ENCODE measurements around the gene MRPL33. TPM values are rescaled to one million over a fixed set of nuclear protein-coding genes. Genes with fewer than 3 reads are reported as not detected.

The MRPL33 gene
- total and polyA plus RNA-seq, 2 of the 13 experiments (the other 11 are each of a cell fraction or from before 2014, with no cell fraction given): 69.7 to 218 TPM

DNA sequence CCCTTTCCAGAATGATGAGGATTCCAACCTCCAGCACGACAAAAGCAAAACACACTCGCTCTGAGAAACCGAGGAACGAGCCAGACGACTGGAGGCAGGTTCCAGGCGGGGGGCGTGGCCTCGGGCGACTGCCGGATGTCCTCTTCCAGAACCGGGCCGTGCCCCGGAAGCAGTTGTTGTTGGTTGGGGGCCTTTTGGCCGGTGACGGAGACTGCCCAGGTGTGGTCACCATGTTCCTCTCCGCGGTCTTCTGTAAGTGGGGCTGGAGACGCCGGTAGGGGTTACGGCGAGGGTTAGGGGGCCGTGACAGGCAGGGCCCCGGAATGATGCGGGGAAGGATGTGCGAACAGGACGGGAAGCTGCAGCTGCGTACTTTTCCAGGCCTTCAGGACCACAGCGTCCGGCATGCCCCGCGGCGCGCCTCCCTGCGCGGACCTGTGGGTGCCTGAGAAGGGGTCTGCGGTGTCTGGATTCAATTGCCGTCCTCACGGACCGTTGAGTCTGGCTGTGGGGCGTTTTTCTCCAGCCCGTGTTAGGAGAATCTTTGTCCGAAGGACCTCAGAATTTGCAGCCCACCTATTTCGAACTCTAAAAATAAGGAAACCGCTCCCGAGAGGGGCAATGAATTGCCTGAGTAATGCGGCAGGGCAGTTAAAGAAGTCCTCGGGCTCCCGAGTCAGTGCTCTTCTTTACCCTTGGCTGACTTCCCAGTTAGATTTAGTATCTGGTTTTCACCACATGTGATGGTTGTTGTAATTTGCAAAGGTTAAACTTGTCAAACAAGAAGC lies at the start of gene MRPL33 (continued):
- TF ChIP-seq, protein P1, sequence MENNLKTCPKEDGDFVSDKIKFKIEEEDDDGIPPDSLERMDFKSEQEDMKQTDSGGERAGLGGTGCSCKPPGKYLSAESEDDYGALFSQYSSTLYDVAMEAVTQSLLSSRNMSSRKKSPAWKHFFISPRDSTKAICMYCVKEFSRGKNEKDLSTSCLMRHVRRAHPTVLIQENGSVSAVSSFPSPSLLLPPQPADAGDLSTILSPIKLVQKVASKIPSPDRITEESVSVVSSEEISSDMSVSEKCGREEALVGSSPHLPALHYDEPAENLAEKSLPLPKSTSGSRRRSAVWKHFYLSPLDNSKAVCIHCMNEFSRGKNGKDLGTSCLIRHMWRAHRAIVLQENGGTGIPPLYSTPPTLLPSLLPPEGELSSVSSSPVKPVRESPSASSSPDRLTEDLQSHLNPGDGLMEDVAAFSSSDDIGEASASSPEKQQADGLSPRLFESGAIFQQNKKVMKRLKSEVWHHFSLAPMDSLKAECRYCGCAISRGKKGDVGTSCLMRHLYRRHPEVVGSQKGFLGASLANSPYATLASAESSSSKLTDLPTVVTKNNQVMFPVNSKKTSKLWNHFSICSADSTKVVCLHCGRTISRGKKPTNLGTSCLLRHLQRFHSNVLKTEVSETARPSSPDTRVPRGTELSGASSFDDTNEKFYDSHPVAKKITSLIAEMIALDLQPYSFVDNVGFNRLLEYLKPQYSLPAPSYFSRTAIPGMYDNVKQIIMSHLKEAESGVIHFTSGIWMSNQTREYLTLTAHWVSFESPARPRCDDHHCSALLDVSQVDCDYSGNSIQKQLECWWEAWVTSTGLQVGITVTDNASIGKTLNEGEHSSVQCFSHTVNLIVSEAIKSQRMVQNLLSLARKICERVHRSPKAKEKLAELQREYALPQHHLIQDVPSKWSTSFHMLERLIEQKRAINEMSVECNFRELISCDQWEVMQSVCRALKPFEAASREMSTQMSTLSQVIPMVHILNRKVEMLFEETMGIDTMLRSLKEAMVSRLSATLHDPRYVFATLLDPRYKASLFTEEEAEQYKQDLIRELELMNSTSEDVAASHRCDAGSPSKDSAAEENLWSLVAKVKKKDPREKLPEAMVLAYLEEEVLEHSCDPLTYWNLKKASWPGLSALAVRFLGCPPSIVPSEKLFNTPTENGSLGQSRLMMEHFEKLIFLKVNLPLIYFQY (CRISPR knock-in tag; IDR thresholded peaks at IDR 0.05; ENCODE audit: borderline replicate concordance): peak; percentile 83
- TF ChIP-seq SRSF4 (IDR thresholded peaks at IDR 0.05; ENCODE audit: low read depth, low read length, poor library complexity, severe bottlenecking) (no peak), PHF8 (CRISPR knock-in tag; IDR thresholded peaks at IDR 0.05) (peak; percentile 99), SATB2 (CRISPR knock-in tag; IDR thresholded peaks at IDR 0.05) (no peak; the same call in 1 of the 2 replicates), NFATC3 (CRISPR knock-in tag; IDR thresholded peaks at IDR 0.05) (peak; percentile 24; the same call in 1 of the 2 replicates), ZNF772 (CRISPR knock-in tag; IDR thresholded peaks at IDR 0.05) (peak; percentile 94), ZMAT3 (CRISPR knock-in tag; conservative IDR thresholded peaks at IDR 0.05) (peak; percentile 91), JUNB (CRISPR knock-in tag; IDR thresholded peaks at IDR 0.05; ENCODE audit: borderline replicate concordance) (no peak), ZNF569 (CRISPR knock-in tag; IDR thresholded peaks at IDR 0.05; ENCODE audit: borderline replicate concordance) (peak; percentile 97; the same call in 1 of the 2 replicates), ZNF17 (CRISPR knock-in tag; IDR thresholded peaks at IDR 0.05) (no peak), ZSCAN22 (CRISPR knock-in tag; IDR thresholded peaks at IDR 0.05) (no peak), ZNF678 (CRISPR knock-in tag; IDR thresholded peaks at IDR 0.05) (no peak), CHCHD3 (CRISPR knock-in tag; IDR thresholded peaks at IDR 0.05) (no peak; the same call in 1 of the 2 replicates), ZNF549 (CRISPR knock-in tag; IDR thresholded peaks at IDR 0.05) (no peak; the same call in 1 of the 2 replicates), BCL6 (CRISPR knock-in tag; IDR thresholded peaks at IDR 0.05) (peak; percentile 74), JARID2 (CRISPR knock-in tag; IDR thresholded peaks at IDR 0.05; ENCODE audit: insufficient replicate concordance) (no peak), TBP (CRISPR knock-in tag; IDR thresholded peaks at IDR 0.05) (no peak), NKX3-1 (CRISPR knock-in tag; IDR thresholded peaks at IDR 0.05) (peak; percentile 58; the same call in 1 of the 2 replicates)
- TF ChIP-seq, protein P2, sequence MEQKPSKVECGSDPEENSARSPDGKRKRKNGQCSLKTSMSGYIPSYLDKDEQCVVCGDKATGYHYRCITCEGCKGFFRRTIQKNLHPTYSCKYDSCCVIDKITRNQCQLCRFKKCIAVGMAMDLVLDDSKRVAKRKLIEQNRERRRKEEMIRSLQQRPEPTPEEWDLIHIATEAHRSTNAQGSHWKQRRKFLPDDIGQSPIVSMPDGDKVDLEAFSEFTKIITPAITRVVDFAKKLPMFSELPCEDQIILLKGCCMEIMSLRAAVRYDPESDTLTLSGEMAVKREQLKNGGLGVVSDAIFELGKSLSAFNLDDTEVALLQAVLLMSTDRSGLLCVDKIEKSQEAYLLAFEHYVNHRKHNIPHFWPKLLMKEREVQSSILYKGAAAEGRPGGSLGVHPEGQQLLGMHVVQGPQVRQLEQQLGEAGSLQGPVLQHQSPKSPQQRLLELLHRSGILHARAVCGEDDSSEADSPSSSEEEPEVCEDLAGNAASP (CRISPR knock-in tag; IDR thresholded peaks at IDR 0.05; ENCODE audit: borderline replicate concordance): peak; percentile 63; the same call in 1 of the 2 replicates
- TF ChIP-seq, protein P3, sequence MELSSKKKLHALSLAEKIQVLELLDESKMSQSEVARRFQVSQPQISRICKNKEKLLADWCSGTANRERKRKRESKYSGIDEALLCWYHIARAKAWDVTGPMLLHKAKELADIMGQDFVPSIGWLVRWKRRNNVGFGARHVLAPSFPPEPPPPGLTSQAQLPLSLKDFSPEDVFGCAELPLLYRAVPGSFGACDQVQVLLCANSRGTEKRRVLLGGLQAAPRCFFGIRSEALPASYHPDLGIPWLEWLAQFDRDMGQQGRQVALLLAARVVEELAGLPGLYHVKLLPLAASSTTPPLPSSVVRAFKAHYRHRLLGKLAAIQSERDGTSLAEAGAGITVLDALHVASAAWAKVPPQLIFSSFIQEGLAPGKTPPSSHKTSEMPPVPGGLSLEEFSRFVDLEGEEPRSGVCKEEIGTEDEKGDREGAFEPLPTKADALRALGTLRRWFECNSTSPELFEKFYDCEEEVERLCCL (CRISPR knock-in tag; IDR thresholded peaks at IDR 0.05; ENCODE audit: borderline replicate concordance): no peak
